ENCODE data around the gene PON2. TPM values are rescaled to one million over a fixed set of nuclear protein-coding genes. Genes with fewer than 3 reads are reported as not detected.

PON2 gene
- total RNA-seq, 1 donor from 2014 or later: 77.5 TPM

GRCh38 chr7:95454438-95455045 is 19.7 kb upstream of the PON2 start:
- TF ChIP-seq, protein P1, sequence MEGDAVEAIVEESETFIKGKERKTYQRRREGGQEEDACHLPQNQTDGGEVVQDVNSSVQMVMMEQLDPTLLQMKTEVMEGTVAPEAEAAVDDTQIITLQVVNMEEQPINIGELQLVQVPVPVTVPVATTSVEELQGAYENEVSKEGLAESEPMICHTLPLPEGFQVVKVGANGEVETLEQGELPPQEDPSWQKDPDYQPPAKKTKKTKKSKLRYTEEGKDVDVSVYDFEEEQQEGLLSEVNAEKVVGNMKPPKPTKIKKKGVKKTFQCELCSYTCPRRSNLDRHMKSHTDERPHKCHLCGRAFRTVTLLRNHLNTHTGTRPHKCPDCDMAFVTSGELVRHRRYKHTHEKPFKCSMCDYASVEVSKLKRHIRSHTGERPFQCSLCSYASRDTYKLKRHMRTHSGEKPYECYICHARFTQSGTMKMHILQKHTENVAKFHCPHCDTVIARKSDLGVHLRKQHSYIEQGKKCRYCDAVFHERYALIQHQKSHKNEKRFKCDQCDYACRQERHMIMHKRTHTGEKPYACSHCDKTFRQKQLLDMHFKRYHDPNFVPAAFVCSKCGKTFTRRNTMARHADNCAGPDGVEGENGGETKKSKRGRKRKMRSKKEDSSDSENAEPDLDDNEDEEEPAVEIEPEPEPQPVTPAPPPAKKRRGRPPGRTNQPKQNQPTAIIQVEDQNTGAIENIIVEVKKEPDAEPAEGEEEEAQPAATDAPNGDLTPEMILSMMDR (IDR thresholded peaks at IDR 0.05; ENCODE audit: insufficient read depth, low read length, poor library complexity, severe bottlenecking): no peak
- H3K36me3 ChIP-seq (ENCODE audit: control insufficient read depth, insufficient read depth, low read length): no peaks in the 10 kb centered on the region
- no peak overlapping the region for H3K4me3 ChIP-seq (ENCODE audit: low read depth, low read length)
- no peak for DNase-seq (ENCODE audit: low read depth)
- no peaks in the 10 kb centered on the region for H3K27me3 ChIP-seq (ENCODE audit: control insufficient read depth, insufficient read depth, low read length)

DNA sequence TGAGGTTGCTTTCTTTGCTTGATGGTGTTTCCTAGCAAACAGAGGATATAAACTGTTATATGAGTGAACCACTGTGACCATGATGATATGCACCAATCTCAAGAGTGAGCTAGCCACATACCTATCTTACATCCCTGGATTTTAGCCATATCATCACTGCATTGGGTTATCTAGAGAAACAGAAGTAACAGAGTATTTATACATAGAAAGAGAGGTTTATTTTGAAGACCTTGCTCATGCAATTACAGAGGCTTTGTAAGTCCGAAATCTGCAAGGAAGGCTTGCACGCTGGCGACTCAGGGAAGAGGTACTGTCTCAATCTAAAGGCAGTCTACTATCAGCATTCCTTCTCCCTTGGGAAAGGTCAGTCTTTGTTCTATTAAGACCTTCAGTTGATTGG is 11.8 kb upstream of the PON2 start:
- TF ChIP-seq, protein P1 (IDR thresholded peaks at IDR 0.05; ENCODE audit: insufficient read depth, low read length, poor library complexity, severe bottlenecking): no peak
- no peak overlapping the region for H3K4me3 ChIP-seq (ENCODE audit: low read depth, low read length)
- H3K36me3 ChIP-seq (ENCODE audit: control insufficient read depth, insufficient read depth, low read length): no peaks in the 10 kb centered on the region
- H3K27me3 ChIP-seq (ENCODE audit: control insufficient read depth, insufficient read depth, low read length): no peaks in the 10 kb centered on the region
- DNase-seq (ENCODE audit: low read depth): no peak

DNA sequence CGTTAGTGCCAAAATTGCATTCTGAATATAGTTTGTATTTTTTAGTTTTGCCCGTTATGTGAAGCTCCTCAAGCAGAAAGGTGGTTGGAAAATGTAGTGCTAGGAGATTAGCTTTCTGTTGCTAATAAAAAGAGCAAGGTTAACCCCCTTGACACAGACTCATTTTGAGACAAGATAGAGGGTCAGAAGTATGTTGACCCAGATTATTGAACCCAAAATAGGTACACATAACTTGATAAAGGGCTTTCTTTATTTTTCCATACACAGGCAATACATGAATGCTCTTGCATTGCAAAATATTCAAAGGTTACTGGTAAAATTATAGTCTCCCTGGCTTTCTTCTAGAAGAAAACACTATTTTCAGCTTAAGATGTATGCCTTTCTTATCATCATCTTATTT is 10.0 kb upstream of the PON2 start:
- TF ChIP-seq, protein P1 (IDR thresholded peaks at IDR 0.05; ENCODE audit: insufficient read depth, low read length, poor library complexity, severe bottlenecking): no peak
- Histone ChIP-seq H3K27me3 (ENCODE audit: control insufficient read depth, insufficient read depth, low read length) (no peaks in the 10 kb centered on the region), H3K4me3 (ENCODE audit: low read depth, low read length) (no peak overlapping the region), H3K36me3 (ENCODE audit: control insufficient read depth, insufficient read depth, low read length) (no peaks in the 10 kb centered on the region)
- no peak for DNase-seq (ENCODE audit: low read depth)

GRCh38 chr7:95441042-95441823 is 6.4 kb upstream of the PON2 start:
- H3K4me3 ChIP-seq (ENCODE audit: low read depth, low read length): no peak overlapping the region
- peak; percentile 94 for DNase-seq (ENCODE audit: low read depth)
- no peaks in the 10 kb centered on the region for H3K27me3 ChIP-seq (ENCODE audit: control insufficient read depth, insufficient read depth, low read length)
- H3K36me3 ChIP-seq (ENCODE audit: control insufficient read depth, insufficient read depth, low read length): no peaks in the 10 kb centered on the region
- TF ChIP-seq, protein P1 (IDR thresholded peaks at IDR 0.05; ENCODE audit: insufficient read depth, low read length, poor library complexity, severe bottlenecking): no peak

GRCh38 chr7:95440394-95441038 is 5.7 kb upstream of the PON2 start:
- H3K27me3 ChIP-seq (ENCODE audit: control insufficient read depth, insufficient read depth, low read length): no peaks in the 10 kb centered on the region
- TF ChIP-seq, protein P1 (IDR thresholded peaks at IDR 0.05; ENCODE audit: insufficient read depth, low read length, poor library complexity, severe bottlenecking): no peak
- no peaks in the 10 kb centered on the region for H3K36me3 ChIP-seq (ENCODE audit: control insufficient read depth, insufficient read depth, low read length)
- H3K4me3 ChIP-seq (ENCODE audit: low read depth, low read length): no peak overlapping the region
- DNase-seq (ENCODE audit: low read depth): no peak
